Esophagus squamous epithelium (tissue), 5 donors: ENCODE measurements around the gene PLAC1. TPM values are rescaled to one million over a fixed set of nuclear protein-coding genes. Genes with fewer than 3 reads are reported as not detected.

Experiments used
- DNase-seq: peaks from one replicate; lab custom pipeline; 2025; lab: John Stamatoyannopoulos, UW
- H3K27ac ChIP-seq, 4 donors: fragments of 200-600 bp; sonication (generic); one replicate each; pipeline ENCODE4 v1.5.1; 2016 to 2019; ENCODE audit warnings: mild to moderate bottlenecking in 1 of 4
- H3K27me3 ChIP-seq, 4 donors: fragments of 200-600 bp; sonication (generic); 1 replicate in 3 of 4; 2 replicates in 1 of 4; pipeline versions ENCODE4 v1.5.1 to v1.6.0; 2017 to 2021; ENCODE audit warnings: antibody characterized with exemption in 1 of 4
- H3K36me3 ChIP-seq, 3 donors: fragments of 200-600 bp; sonication (generic); one replicate each; pipeline ENCODE4 v1.5.1; 2016 to 2019
- H3K4me1 ChIP-seq, 3 donors: fragments of 200-600 bp; sonication (generic); one replicate each; pipeline ENCODE4 v1.5.1; 2017 to 2019
- H3K4me3 ChIP-seq, 4 donors: fragments of 200-600 bp; sonication (generic); 1 replicate in 3 of 4; 2 replicates in 1 of 4; pipeline ENCODE4 v1.5.1; 2016 to 2019; ENCODE audit warnings: mild to moderate bottlenecking in 2 of 4, moderate library complexity in 1 of 4
- H3K9me3 ChIP-seq, 3 donors: fragments of 200-600 bp; sonication (generic); one replicate each; pipeline ENCODE4 v1.5.1; 2016 to 2019
- CTCF ChIP-seq, 6 experiments: fragments of 450-650 bp in 4 of 6; fragments of 200-600 bp in 2 of 6; sonication (generic) in 2 of 6; IDR thresholded peaks; one replicate each; pipeline ENCODE4 v1.5.1; 2016 to 2019; ENCODE audit warnings: antibody characterized with exemption in 6 of 6, mild to moderate bottlenecking in 4 of 6, moderate library complexity in 4 of 6
- POLR2A ChIP-seq, 4 donors: fragments of 450-650 bp; IDR thresholded peaks; one replicate each; pipeline ENCODE4 v1.6.1; 2017; ENCODE audit warnings: antibody characterized with exemption in 4 of 4, mild to moderate bottlenecking in 4 of 4, moderate library complexity in 3 of 4
- WGBS, 2 donors: methylation state at CpG; one replicate each; pipeline ENCODE4 v1.1.5; 2018; 5-methylcytosine and 5-hydroxymethylcytosine counted together
- intact Hi-C: fragments of 100-400 bp; cut with DNase I; formaldehyde crosslinking; loops from one replicate; pipeline ENCODE4 v1.15.0; 2022
- total RNA-seq, 4 donors: library from RNA; depleted of rRNA; stranded (reverse); fragments of >200 nt; gene quantifications; one replicate each; pipeline ENCODE4 v1.1.0, GENCODE V29; 2016
- donor health status: DM: yes; HTN: yes; CAD: no.

The PLAC1 gene
- total RNA-seq, 4 donors from 2014 or later, result 0.38 TPM; not detected in 3

DNA sequence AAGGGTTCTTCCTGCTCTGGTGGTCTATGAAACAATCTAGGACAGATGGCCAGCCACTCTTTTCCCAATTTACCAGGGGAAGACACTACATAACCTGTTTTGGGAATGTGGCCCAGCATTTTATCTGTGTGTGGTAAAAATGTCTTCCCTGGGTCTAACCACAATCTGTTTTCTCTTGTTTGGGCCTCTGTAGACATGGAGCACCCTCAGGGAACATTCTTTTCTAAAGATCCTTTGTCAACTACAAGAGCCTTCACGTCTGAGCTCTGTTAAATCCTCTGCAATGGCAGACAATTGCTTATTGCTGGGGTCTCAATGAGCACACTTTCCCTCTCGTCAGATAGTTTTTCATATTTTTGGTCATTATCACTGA, 35.5 kb downstream of the PLAC1 start:
- H3K27me3 ChIP-seq, result no peaks in the 10 kb centered on the region
- H3K27ac ChIP-seq, result no peak overlapping the region
- intact Hi-C loops, result no loop called here
- WGBS, 2 donors, result 33 to 54% methylated on average over 1 to 2 of the region's 2 CpGs
- peaks cover 0 to 20% (median 0%) of the 10 kb centered on the region in 3 donors for H3K4me1 ChIP-seq
- H3K4me3 ChIP-seq, result no peak overlapping the region
- no peaks in the 10 kb centered on the region for H3K36me3 ChIP-seq
- no peaks in the 10 kb centered on the region for H3K9me3 ChIP-seq
- TF ChIP-seq POLR2A (IDR thresholded peaks at IDR 0.05) (no peak), CTCF (IDR thresholded peaks at IDR 0.05) (no peak)
- no peak for DNase-seq

- Histone ChIP-seq H3K4me1 (peaks cover 0 to 20% (median 0%) of the 10 kb centered on the region in 3 donors), H3K36me3 (no peaks in the 10 kb centered on the region), H3K27me3 (no peaks in the 10 kb centered on the region), H3K4me3 (no peak overlapping the region), H3K9me3 (no peaks in the 10 kb centered on the region), H3K27ac (no peak overlapping the region)
- TF ChIP-seq POLR2A (IDR thresholded peaks at IDR 0.05), result no peak
- TF ChIP-seq CTCF (IDR thresholded peaks at IDR 0.05), result no peak
- no peak for DNase-seq
- 23 to 32% methylated on average over 5 of the region's 6 CpGs for WGBS, 2 donors
- intact Hi-C loops, result no loop called here
Measured at GRCh38 chrX:134622056-134622812, 36.0 kb downstream of the PLAC1 start.

- H3K4me1 ChIP-seq, result peaks cover 0 to 11% (median 0%) of the 10 kb centered on the region in 3 donors
Measured at GRCh38 chrX:134619838-134620237, 38.4 kb downstream of the PLAC1 start.

GRCh38 chrX:134613396-134613795, 44.9 kb downstream of the PLAC1 start:
- no peaks in the 10 kb centered on the region for H3K4me1 ChIP-seq
- H3K27ac ChIP-seq, result no peak overlapping the region
- no peaks in the 10 kb centered on the region for H3K36me3 ChIP-seq
- intact Hi-C loops, result no loop called here
- H3K9me3 ChIP-seq, result no peaks in the 10 kb centered on the region
- TF ChIP-seq POLR2A (IDR thresholded peaks at IDR 0.05) (no peak), CTCF (IDR thresholded peaks at IDR 0.05) (no peak)
- no peak for DNase-seq
- no peak overlapping the region for H3K4me3 ChIP-seq
- WGBS, 2 donors, result 58 to 88% methylated on average over 2 to 3 of the region's 3 CpGs
- H3K27me3 ChIP-seq, result no peaks in the 10 kb centered on the region

More at GRCh38 chrX:134619838-134620237, 38.4 kb downstream of the PLAC1 start:
- intact Hi-C loops, result no loop called here
- TF ChIP-seq CTCF (IDR thresholded peaks at IDR 0.05) (no peak), POLR2A (IDR thresholded peaks at IDR 0.05) (no peak)
- H3K27ac ChIP-seq, result no peak overlapping the region
- DNase-seq, result no peak
- no peaks in the 10 kb centered on the region for H3K27me3 ChIP-seq
- H3K9me3 ChIP-seq, result no peaks in the 10 kb centered on the region
- WGBS, 2 donors, result 66 to 91% methylated on average over 1 of the region's 1 CpG
- H3K36me3 ChIP-seq, result no peaks in the 10 kb centered on the region
- H3K4me3 ChIP-seq, result no peak overlapping the region

GRCh38 chrX:134608153-134608552, 50.1 kb downstream of the PLAC1 start:
- TF ChIP-seq POLR2A (IDR thresholded peaks at IDR 0.05) (no peak), CTCF (IDR thresholded peaks at IDR 0.05) (no peak)
- H3K27ac ChIP-seq, result no peak overlapping the region
- no peak overlapping the region for H3K4me3 ChIP-seq
- no peaks in the 10 kb centered on the region for H3K9me3 ChIP-seq
- H3K36me3 ChIP-seq, result no peaks in the 10 kb centered on the region
- peaks cover 0 to 3% (median 0%) of the 10 kb centered on the region in 3 donors for H3K4me1 ChIP-seq
- DNase-seq, result no peak
- H3K27me3 ChIP-seq, result no peaks in the 10 kb centered on the region
- intact Hi-C loops, result no loop called here
- WGBS, 2 donors, result 100% methylated on average over 1 of the region's 1 CpG
